Hypothalamus (tissue), 51 donors: ENCODE data around the gene TAS2R1.

Source experiments
- DNase-seq, 51 donors: peaks; one replicate each; lab custom pipeline; 2025; lab: John Stamatoyannopoulos, UW

TAS2R1 gene

GRCh38 chr5:9589049-9589835 lies 40.9 kb downstream of the TAS2R1 start:
- no peak for DNase-seq

DNA sequence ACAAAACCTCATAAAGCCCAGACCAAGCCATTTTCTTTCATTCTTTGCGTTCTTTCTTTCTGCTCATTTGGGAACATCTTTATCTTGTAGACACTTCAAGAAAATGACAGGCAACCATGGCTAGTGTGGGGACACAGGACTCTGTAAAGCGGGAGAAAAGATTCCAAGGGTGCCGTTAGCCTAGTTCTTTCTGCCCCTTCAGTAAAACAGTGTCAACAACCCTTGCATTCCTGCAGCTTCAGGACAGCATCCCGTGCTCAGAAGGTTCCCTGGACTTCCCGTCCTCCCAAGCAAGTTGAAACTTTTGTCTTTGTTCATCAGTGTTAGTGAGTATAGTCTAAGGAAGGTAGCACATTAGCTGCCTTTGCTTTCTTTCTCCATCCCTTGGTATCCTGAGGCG lies 41.9 kb downstream of the TAS2R1 start:
- no peak for DNase-seq

DNA sequence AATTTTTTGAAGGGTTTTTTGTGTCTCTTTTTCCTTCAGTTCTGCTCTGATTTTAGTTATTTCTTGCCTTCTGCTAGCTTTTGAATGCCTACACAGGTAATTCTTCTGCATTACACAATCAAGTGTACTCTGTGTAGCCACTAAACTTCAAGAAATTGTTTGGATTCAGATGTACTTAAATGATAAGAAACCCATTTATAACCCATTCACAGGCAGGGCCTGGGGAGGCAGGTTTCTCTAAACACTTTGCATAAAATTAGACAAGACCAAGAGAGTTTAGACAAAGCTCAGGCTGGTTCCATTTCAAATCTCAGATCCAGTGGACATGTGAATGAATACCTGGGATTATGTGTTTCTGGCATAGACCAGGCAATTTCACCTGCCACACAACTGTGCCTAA lies 43.0 kb downstream of the TAS2R1 start:
- DNase-seq, result no peak

DNA sequence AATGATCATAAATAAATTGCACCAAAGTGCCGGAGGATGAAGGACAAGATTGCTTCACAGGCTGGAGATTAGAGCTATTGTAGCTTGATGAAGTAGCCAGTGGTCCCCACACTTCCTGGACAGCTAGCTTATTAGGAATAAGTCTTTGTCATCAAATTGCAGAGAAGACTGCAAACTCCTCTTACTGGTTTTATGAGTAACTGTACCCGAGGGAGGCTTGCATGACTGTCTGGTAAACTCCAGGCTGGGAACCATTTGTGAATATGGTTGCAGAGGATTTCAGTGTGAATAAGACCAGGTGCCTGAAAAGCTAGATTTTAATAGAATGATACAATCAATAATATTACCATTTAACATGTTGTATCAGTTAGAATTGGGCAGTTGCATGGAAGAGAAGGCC lies 47.7 kb downstream of the TAS2R1 start:
- DNase-seq, result no peak
